Bronchial epithelial cell (primary cell): ENCODE results near the gene IZUMO4. TPM values are rescaled to one million over a fixed set of nuclear protein-coding genes. Genes with fewer than 3 reads are reported as not detected.
"Not testable (repeated sequence)": the region's sequence is repeated elsewhere in the genome, so short reads cannot be mapped to it uniquely, and the experiment has no call there.

ENCODE experiments used
- DNase-seq: peaks from one replicate; pipeline ENCODE4 v3.0.0-alpha.2; 2010; ENCODE audit warnings: low read depth
- FAIRE-seq: peaks from 2 replicates; lab custom pipeline; 2011; peaks lifted over from hg19 to GRCh38; lab: Jason Lieb, UNC
- H3K27me3 ChIP-seq: 2 replicates; pipeline ENCODE4 v1.5.1; 2011; ENCODE audit warnings: low read length; ENCODE audit not compliant: control insufficient read depth, insufficient read depth
- H3K36me3 ChIP-seq: 2 replicates; pipeline ENCODE4 v1.5.1; 2011; ENCODE audit warnings: low read length; ENCODE audit not compliant: control insufficient read depth, insufficient read depth
- H3K4me3 ChIP-seq: 2 replicates; pipeline ENCODE4 v1.5.1; 2011; ENCODE audit warnings: mild to moderate bottlenecking, low read depth, low read length, control low read depth
- total RNA-seq: library from RNA; depleted of rRNA; stranded (reverse); fragments of >200 nt; gene quantifications from 2 replicates; pipeline ENCODE4 v1.2.1, GENCODE V29; 2014
- TF ChIP-seq, protein P1 (sequence below): IDR thresholded peaks from 2 replicates; pipeline ENCODE4 v1.5.1; 2011; ENCODE audit warnings: mild to moderate bottlenecking, moderate library complexity, low read length, control low read depth, inconsistent platforms; ENCODE audit not compliant: insufficient read depth, severe bottlenecking

IZUMO4 gene
- total RNA-seq, 1 donor from 2014 or later: 3.7 TPM

DNA sequence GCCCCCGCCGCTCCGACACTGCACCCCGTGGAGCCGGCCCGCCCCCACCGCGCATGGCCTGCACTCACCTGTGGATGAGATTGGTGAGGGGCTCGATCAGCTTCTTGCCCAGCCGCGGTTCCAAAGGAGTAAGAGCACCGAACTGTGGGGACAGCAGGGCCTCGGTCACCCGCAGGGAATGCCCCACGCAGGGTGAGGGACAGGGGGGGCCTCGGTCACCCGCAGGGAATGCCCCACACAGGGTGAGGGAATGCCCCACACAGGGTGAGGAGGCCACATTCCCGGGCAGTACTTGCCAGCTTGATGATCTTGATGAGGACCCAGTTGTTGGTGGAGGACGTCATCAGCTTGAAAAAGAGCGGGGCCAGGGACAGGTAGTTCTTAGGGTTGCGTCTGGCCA, 32.3 kb downstream of the IZUMO4 start:
- Histone ChIP-seq H3K27me3 (no peaks in the 10 kb centered on the region), H3K4me3 (no peak overlapping the region), H3K36me3 (peaks cover 42% of the 10 kb centered on the region)
- no peak for FAIRE-seq
- DNase-seq: no peak
- TF ChIP-seq, protein P1, sequence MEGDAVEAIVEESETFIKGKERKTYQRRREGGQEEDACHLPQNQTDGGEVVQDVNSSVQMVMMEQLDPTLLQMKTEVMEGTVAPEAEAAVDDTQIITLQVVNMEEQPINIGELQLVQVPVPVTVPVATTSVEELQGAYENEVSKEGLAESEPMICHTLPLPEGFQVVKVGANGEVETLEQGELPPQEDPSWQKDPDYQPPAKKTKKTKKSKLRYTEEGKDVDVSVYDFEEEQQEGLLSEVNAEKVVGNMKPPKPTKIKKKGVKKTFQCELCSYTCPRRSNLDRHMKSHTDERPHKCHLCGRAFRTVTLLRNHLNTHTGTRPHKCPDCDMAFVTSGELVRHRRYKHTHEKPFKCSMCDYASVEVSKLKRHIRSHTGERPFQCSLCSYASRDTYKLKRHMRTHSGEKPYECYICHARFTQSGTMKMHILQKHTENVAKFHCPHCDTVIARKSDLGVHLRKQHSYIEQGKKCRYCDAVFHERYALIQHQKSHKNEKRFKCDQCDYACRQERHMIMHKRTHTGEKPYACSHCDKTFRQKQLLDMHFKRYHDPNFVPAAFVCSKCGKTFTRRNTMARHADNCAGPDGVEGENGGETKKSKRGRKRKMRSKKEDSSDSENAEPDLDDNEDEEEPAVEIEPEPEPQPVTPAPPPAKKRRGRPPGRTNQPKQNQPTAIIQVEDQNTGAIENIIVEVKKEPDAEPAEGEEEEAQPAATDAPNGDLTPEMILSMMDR: no peak

DNA sequence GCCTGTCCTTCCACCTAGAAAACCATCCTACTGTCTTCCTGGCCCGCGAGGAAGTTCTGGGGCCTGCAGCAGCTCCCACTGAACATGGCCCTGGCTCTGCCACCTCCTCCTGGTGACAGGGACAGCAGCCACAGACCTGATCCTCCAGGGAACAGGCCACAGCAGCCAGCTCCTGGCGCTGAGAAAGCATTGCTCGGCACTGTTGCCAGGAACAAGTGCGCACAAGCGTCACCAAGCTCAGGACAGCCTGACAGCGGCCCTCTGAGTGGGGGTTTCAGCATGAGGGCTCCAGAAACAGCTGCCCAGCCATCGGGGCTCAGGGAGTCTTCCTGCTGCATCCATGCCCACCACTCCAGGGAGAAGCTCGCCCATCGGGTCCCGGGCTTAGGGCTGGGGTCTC, 32.8 kb downstream of the IZUMO4 start:
- H3K4me3 ChIP-seq: no peak overlapping the region
- H3K36me3 ChIP-seq: peaks cover 40% of the 10 kb centered on the region
- TF ChIP-seq, protein P1: no peak
- H3K27me3 ChIP-seq: no peaks in the 10 kb centered on the region
- FAIRE-seq (no peak), DNase-seq (no peak)

DNA sequence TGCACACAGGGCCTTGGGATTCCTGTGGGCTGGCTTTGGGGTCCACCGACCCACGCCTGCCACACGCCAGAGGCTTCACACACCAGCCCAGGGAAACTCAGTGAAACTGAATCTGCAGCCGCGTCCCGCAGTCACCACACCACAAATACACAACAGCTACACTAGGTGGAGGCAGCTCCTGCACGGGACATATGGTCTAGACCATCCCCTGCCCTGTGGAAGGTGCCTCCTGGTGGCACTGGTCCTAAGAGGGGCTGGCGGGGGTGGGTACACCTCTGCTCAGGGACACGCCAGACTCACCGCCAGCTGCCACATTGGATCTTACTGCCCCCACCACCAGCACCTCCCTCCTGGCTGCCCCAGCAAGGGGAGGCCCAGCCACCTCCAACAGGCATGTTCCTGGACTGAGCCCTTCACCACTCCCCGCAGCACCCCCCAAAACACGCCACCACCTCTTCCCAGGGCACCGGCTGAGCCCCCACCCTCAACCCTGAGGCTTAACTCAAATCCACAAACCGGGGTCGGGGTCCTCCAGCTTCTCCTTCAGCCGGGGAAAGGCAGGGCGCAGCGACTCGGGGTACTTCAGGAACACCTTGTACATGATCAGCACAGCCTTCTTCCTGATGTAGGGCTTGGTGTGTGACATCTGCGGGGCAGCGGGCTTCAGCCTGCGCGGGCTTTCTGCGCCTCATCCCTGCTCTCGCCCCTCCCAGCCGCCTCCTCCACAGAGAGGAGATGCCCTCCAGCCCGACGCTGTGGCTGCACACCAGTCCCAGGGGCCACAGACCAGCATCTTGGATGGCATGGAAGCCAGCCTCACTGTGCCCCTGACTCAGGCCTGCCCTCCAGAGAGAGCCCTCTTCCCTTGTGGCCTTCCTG, 33.4 kb downstream of the IZUMO4 start:
- Histone ChIP-seq H3K4me3 (no peak overlapping the region), H3K36me3 (peaks cover 40% of the 10 kb centered on the region), H3K27me3 (no peaks in the 10 kb centered on the region)
- TF ChIP-seq, protein P1: no peak
- no peak for DNase-seq
- FAIRE-seq: no peak

DNA sequence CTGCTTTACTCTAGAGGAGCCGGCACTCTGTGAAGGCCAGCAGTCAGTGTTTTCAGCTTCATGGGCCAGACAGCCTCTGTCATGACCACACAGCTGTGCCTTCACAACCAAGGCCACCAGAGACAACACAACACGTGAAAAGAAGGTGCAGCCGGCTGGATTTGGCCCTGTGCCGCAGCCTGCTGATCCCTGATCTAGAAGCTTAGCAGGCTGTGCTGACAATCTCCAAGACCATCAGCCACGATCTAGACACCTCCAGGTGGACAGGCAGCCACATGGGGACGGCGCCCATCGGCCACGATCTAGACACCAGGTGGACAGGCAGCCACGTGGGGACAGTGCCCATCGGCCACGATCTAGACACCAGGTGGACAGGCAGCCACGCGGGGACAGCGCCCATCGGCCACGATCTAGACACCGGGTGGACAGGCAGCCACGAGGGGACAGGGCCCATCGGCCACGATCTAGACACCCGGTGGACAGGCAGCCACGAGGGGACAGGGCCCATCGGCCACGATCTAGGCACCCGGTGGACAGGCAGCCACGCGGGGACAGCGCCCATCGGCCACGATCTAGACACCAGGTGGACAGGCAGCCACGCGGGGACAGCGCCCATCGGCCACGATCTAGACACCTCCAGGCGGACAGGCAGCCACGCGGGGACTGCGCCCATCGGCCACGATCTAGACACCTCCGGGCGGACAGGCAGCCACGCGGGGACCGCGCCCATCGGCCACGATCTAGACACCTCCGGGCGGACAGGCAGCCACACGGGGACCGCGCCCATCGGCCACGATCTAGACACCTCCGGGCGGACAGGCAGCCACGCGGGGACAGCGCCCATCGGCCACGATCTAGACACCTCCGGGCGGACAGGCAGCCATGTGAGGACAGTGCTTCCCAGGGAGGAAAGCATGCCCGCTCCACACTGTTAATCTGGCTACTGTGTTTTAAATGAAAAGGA, 34.6 kb downstream of the IZUMO4 start:
- H3K4me3 ChIP-seq, DNase-seq, H3K27me3 ChIP-seq, FAIRE-seq: not testable (repeated sequence)
- H3K36me3 ChIP-seq: peaks cover 43% of the 10 kb centered on the region

DNA sequence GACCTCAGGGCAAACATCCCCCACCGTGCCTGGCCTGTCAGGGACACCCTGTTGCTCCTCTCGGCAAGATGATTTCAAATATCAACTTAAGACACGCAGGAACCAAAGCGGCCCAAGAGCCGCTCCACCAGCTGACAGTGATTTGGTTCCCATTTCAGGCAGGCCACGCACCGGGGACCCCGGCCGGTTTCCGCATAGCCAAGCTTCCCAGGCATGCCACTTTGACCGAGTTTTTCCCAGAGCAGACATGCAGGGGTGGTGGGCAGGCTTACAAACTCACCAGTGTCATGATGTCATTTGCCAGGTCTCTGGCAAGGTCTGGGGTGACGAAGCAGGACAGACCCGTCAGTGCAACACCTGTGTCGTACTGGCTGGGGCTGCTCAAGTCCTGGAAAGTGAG, 35.5 kb downstream of the IZUMO4 start:
- DNase-seq (no peak), FAIRE-seq (no peak)
- Histone ChIP-seq H3K36me3 (peaks cover 45% of the 10 kb centered on the region), H3K4me3 (no peak overlapping the region), H3K27me3 (no peaks in the 10 kb centered on the region)
- TF ChIP-seq, protein P1: no peak
